ENCODE measurements around the gene C22orf31. TPM values are rescaled to one million over a fixed set of nuclear protein-coding genes. Genes with fewer than 3 reads are reported as not detected.

The C22orf31 gene
- total and polyA plus RNA-seq, 2 donors (not counting 3 experiments of a cell fraction or from before 2014, with no cell fraction given): not detected

- Histone ChIP-seq H2AFZ (ENCODE audit: low read depth, low read length) (no peak overlapping the region), H3K9ac (replicated peaks; ENCODE audit: extremely low read depth, insufficient read depth, low read length) (no peak overlapping the region), H3K9me1 (replicated peaks; ENCODE audit: control insufficient read depth, extremely low read depth, insufficient read depth, low read length) (no peaks in the 10 kb centered on the region), H3K27ac (ENCODE audit: insufficient read depth, low read depth, low read length) (no peak overlapping the region), H3K4me3 (replicated peaks in 1 of 3; ENCODE audit: insufficient read depth in 1 of 3, low read depth in 1 of 3, low read length in 3 of 3) (no peak overlapping the region), H3K9me3 (replicated peaks; ENCODE audit: control insufficient read depth, insufficient read depth, low read length) (no peaks in the 10 kb centered on the region), H3K27me3 (ENCODE audit: control insufficient read depth in 2 of 2, insufficient read depth in 2 of 2, low read length in 2 of 2) (peaks cover 10 to 17% of the 10 kb centered on the region in 2 experiments), H3K4me1 (ENCODE audit: control insufficient read depth, extremely low read depth, insufficient read depth, low read length) (no peaks in the 10 kb centered on the region), H3K79me2 (ENCODE audit: control insufficient read depth, insufficient read depth, low read length) (no peaks in the 10 kb centered on the region), H3K36me3 (ENCODE audit: control insufficient read depth in 2 of 2, extremely low read depth in 1 of 2, insufficient read depth in 2 of 2, low read length in 2 of 2) (no peaks in the 10 kb centered on the region), H3K4me2 (ENCODE audit: insufficient read depth, low read length) (no peak overlapping the region), H4K20me1 (replicated peaks; ENCODE audit: control insufficient read depth, extremely low read depth, insufficient read depth, low read length) (no peaks in the 10 kb centered on the region)
- no peak for DNase-seq (ENCODE audit: low read depth, low spot score)
- dilution Hi-C loops (cut with MboI; ENCODE audit: extremely low pct_ligation_motif_present, low sequenced_read_pairs) (no loop called here), intact Hi-C loops (cut with micrococcal nuclease) (no loop called here)
- TF ChIP-seq FOS (IDR thresholded peaks at IDR 0.05; ENCODE audit: borderline replicate concordance, insufficient read depth, low read length): no peak
- TF ChIP-seq MYC (IDR thresholded peaks at IDR 0.05; ENCODE audit: low read depth, low read length): no peak
- no peak for TF ChIP-seq MAX (IDR thresholded peaks at IDR 0.05; ENCODE audit: insufficient read depth, insufficient read length)
- no peak for TF ChIP-seq POLR2AphosphoS5 (IDR thresholded peaks at IDR 0.05; ENCODE audit: insufficient read depth, low read depth, low read length)
- TF ChIP-seq JUN (IDR thresholded peaks at IDR 0.05; ENCODE audit: borderline replicate concordance, insufficient read depth, insufficient read length, low read depth): no peak
- no peak for TF ChIP-seq POLR2A (IDR thresholded peaks at IDR 0.05; ENCODE audit: low read depth, low read length)
- TF ChIP-seq CTCF (IDR thresholded peaks at IDR 0.05; ENCODE audit: extremely low read depth in 1 of 2, insufficient read depth in 1 of 2, low read depth in 1 of 2, low read length in 2 of 2): no peak
- no peak for TF ChIP-seq EZH2 (IDR thresholded peaks at IDR 0.05; ENCODE audit: borderline replicate concordance, low read depth, low read length, severe bottlenecking)
- CTCF ChIA-PET: no interaction called here
- no TSS peak for BruUV-seq (replicated peaks)
- no peak for FAIRE-seq
- POLR2A ChIA-PET: no interaction called here
Observed at GRCh38 chr22:29093501-29094300, 32.1 kb upstream of the C22orf31 start.
